Trophoblast cell (in vitro differentiated cells and primary cell): ENCODE measurements around the gene ZNF66. TPM values are rescaled to one million over a fixed set of nuclear protein-coding genes. Genes with fewer than 3 reads are reported as not detected.
A peak's percentile ranks its signal among the peaks of the same experiment; 100 is the strongest.
"Not testable (repeated sequence)": the region's sequence is repeated elsewhere in the genome, so short reads cannot be mapped to it uniquely, and the experiment has no call there.

Experiments
- DNase-seq, 2 donors: peaks; one replicate each; pipeline ENCODE4 v3.0.0-alpha.2; 2016
- H2AFZ ChIP-seq: 2 replicates; pipeline ENCODE4 v1.6.1; 2013; ENCODE audit warnings: low read length, moderate library complexity, mild to moderate bottlenecking; ENCODE audit not compliant: insufficient read depth, poor library complexity
- H2AK5ac ChIP-seq: 2 replicates; pipeline ENCODE4 v1.6.1; 2013; ENCODE audit warnings: mild to moderate bottlenecking, low read length
- H2BK120ac ChIP-seq: 2 replicates; pipeline ENCODE4 v1.6.1; 2013; ENCODE audit warnings: low read length, mild to moderate bottlenecking, moderate library complexity; ENCODE audit not compliant: insufficient read depth, poor library complexity
- H2BK12ac ChIP-seq: 2 replicates; pipeline ENCODE4 v1.6.1; 2013; ENCODE audit warnings: mild to moderate bottlenecking, low read length, moderate library complexity
- H2BK5ac ChIP-seq: 2 replicates; pipeline ENCODE4 v1.6.1; 2013; ENCODE audit warnings: low read length, low read depth, moderate library complexity, mild to moderate bottlenecking; ENCODE audit not compliant: poor library complexity
- H3K14ac ChIP-seq: 2 replicates; pipeline ENCODE4 v1.6.1; 2013; ENCODE audit warnings: mild to moderate bottlenecking, low read length
- H3K18ac ChIP-seq: 2 replicates; pipeline ENCODE4 v1.6.1; 2013; ENCODE audit warnings: mild to moderate bottlenecking, low read length
- H3K23ac ChIP-seq: 2 replicates; pipeline ENCODE4 v1.6.1; 2013; ENCODE audit warnings: low read length
- H3K27ac ChIP-seq: 2 replicates; pipeline ENCODE4 v1.5.1; 2013; ENCODE audit warnings: low read depth, mild to moderate bottlenecking, inconsistent platforms, low read length, moderate library complexity
- H3K27me3 ChIP-seq: 2 replicates; pipeline ENCODE4 v1.6.1; 2013; ENCODE audit warnings: inconsistent platforms, mild to moderate bottlenecking, low read length, moderate library complexity; ENCODE audit not compliant: insufficient read depth
- H3K36me3 ChIP-seq, 2 experiments: 1 replicate in 1 of 2; 2 replicates in 1 of 2; pipeline ENCODE4 v1.6.1; 2013; ENCODE audit warnings: low read length in 2 of 2, mild to moderate bottlenecking in 2 of 2, moderate library complexity in 1 of 2; ENCODE audit not compliant: insufficient read depth in 2 of 2, control insufficient read depth in 1 of 2
- H3K4ac ChIP-seq: 2 replicates; pipeline ENCODE4 v1.6.1; 2013; ENCODE audit warnings: low read depth, mild to moderate bottlenecking, low read length, moderate library complexity
- H3K4me1 ChIP-seq, 2 experiments: 1 replicate in 1 of 2; 2 replicates in 1 of 2; pipeline ENCODE4 v1.6.1; 2013; ENCODE audit warnings: low read length in 2 of 2, mild to moderate bottlenecking in 2 of 2, moderate library complexity in 1 of 2; ENCODE audit not compliant: insufficient read depth in 2 of 2, control insufficient read depth in 1 of 2
- H3K4me2 ChIP-seq: 2 replicates; pipeline ENCODE4 v1.6.1; 2013; ENCODE audit warnings: inconsistent platforms, mild to moderate bottlenecking, low read length, moderate library complexity
- H3K4me3 ChIP-seq: 2 replicates; pipeline ENCODE4 v1.5.1; 2013; ENCODE audit warnings: mild to moderate bottlenecking, low read depth, low read length, inconsistent platforms
- H3K79me1 ChIP-seq: one replicate; pipeline ENCODE4 v1.6.1; 2013; ENCODE audit warnings: low read length
- H3K79me2 ChIP-seq: 2 replicates; pipeline ENCODE4 v1.6.1; 2013; ENCODE audit warnings: low read length, mild to moderate bottlenecking; ENCODE audit not compliant: control insufficient read depth, insufficient read depth, poor library complexity
- H3K9ac ChIP-seq: 2 replicates; pipeline ENCODE4 v1.6.1; 2013; ENCODE audit warnings: mild to moderate bottlenecking, low read length
- H3K9me3 ChIP-seq: 2 replicates; pipeline ENCODE4 v1.6.1; 2013; ENCODE audit warnings: low read depth, mild to moderate bottlenecking, control low read depth, inconsistent platforms, low read length; ENCODE audit not compliant: insufficient read depth
- H4K12ac ChIP-seq: 2 replicates; pipeline ENCODE4 v1.6.1; 2013; ENCODE audit warnings: low read depth, mild to moderate bottlenecking, low read length, moderate library complexity
- H4K8ac ChIP-seq: 2 replicates; pipeline ENCODE4 v1.6.1; 2013; ENCODE audit warnings: low read depth, mild to moderate bottlenecking, low read length, moderate library complexity
- H4K91ac ChIP-seq: one replicate; pipeline ENCODE4 v1.6.1; 2013; ENCODE audit warnings: low read depth, mild to moderate bottlenecking, low read length, moderate library complexity
- WGBS: extraction: QIAGEN DNeasy Blood & Tissue Kit; methylation state at CpG from one replicate; pipeline ENCODE4 v1.1.7; 2013; ENCODE audit warnings: missing lambda C conversion rate; ENCODE audit not compliant: insufficient read length, insufficient coverage; ENCODE audit errors: extremely low coverage; 5-methylcytosine and 5-hydroxymethylcytosine counted together
- polyA plus RNA-seq: library from polyadenylated mRNA; stranded (reverse); fragments of 200-250 nt; gene quantifications from 2 replicates; pipeline ENCODE4 v1.2.3, GENCODE V29; 2013

Gene ZNF66
- 6.8 TPM in 2 replicates for polyA plus RNA-seq

- Histone ChIP-seq H3K79me1 (peaks cover 4% of the 10 kb centered on the region), H3K79me2 (peaks cover 10% of the 10 kb centered on the region), H4K12ac (peak within 1 kb of the TSS; percentile 47), H2AFZ (peak within 1 kb of the TSS; percentile 26), H2BK5ac (no peak within 1 kb of the TSS), H3K4ac (peak within 1 kb of the TSS; percentile 68), H3K9me3 (no peaks in the 10 kb centered on the region), H3K9ac (peak within 1 kb of the TSS; percentile 73), H3K27me3 (no peaks in the 10 kb centered on the region), H3K27ac (peak within 1 kb of the TSS; percentile 36), H3K4me2 (peak within 1 kb of the TSS; percentile 56), H2AK5ac (peak within 1 kb of the TSS; percentile 72), H3K14ac (peak within 1 kb of the TSS; percentile 78), H3K4me3 (peak within 1 kb of the TSS; percentile 86), H2BK120ac (peak within 1 kb of the TSS; percentile 10), H2BK12ac (no peak within 1 kb of the TSS), H3K23ac (no peak within 1 kb of the TSS), H4K91ac (peak within 1 kb of the TSS; percentile 55), H3K4me1 (no peaks in the 10 kb centered on the region), H4K8ac (peak within 1 kb of the TSS; percentile 74), H3K36me3 (peaks cover 2% of the 10 kb centered on the region in 2 experiments), H3K18ac (peak within 1 kb of the TSS; percentile 93)
- peak; percentile 98 to 99 for DNase-seq
- no CpG with 5 or more reads among the region's 42 CpGs for WGBS
Observed at GRCh38 chr19:20776083-20777076, at the start of gene ZNF66. Gene ZNF66 (plus strand): TSS chr19:20776304. CDS start chr19:20776448, 144 bp downstream.

- not testable (repeated sequence) for H2BK5ac ChIP-seq, H3K23ac ChIP-seq, H3K14ac ChIP-seq, H3K4me1 ChIP-seq, H2AFZ ChIP-seq, H3K4me2 ChIP-seq, H2BK12ac ChIP-seq, H3K27me3 ChIP-seq, H3K27ac ChIP-seq, H4K12ac ChIP-seq, H4K91ac ChIP-seq, H4K8ac ChIP-seq, H3K9me3 ChIP-seq, H3K4ac ChIP-seq, H3K9ac ChIP-seq, H3K36me3 ChIP-seq, H3K4me3 ChIP-seq, H3K79me2 ChIP-seq, H2AK5ac ChIP-seq, H3K79me1 ChIP-seq, H2BK120ac ChIP-seq, H3K18ac ChIP-seq
- no CpG with 5 or more reads among the region's 6 CpGs for WGBS
- peak in 1 of 2 donors; percentile 20 for DNase-seq
Observed at GRCh38 chr19:20750169-20750568, 25.9 kb upstream of the ZNF66 start.

- not testable (repeated sequence) for H3K27me3 ChIP-seq, H3K18ac ChIP-seq, H4K91ac ChIP-seq, H3K23ac ChIP-seq, DNase-seq, H4K8ac ChIP-seq, H3K79me1 ChIP-seq, H3K4me3 ChIP-seq, H2AFZ ChIP-seq, H2BK12ac ChIP-seq, H3K9me3 ChIP-seq, H3K36me3 ChIP-seq, H3K14ac ChIP-seq, H3K4me1 ChIP-seq, H2AK5ac ChIP-seq, H3K9ac ChIP-seq, H3K79me2 ChIP-seq, H2BK5ac ChIP-seq, H3K4me2 ChIP-seq, H3K4ac ChIP-seq, H3K27ac ChIP-seq, H2BK120ac ChIP-seq, H4K12ac ChIP-seq
- no CpG with 5 or more reads among the region's 9 CpGs for WGBS
Observed at GRCh38 chr19:20752291-20752690, 23.8 kb upstream of the ZNF66 start.

GRCh38 chr19:20769225-20769736 is 6.8 kb upstream of the ZNF66 start:
- not testable (repeated sequence) for H3K14ac ChIP-seq, H2BK12ac ChIP-seq, H4K91ac ChIP-seq, H3K4ac ChIP-seq, H3K27ac ChIP-seq, H3K23ac ChIP-seq, H3K18ac ChIP-seq, DNase-seq, H3K79me1 ChIP-seq, H3K4me2 ChIP-seq, H3K9ac ChIP-seq, H3K9me3 ChIP-seq, H2BK5ac ChIP-seq, H2AFZ ChIP-seq, H4K12ac ChIP-seq, H3K4me1 ChIP-seq, H3K79me2 ChIP-seq, H2AK5ac ChIP-seq, H3K36me3 ChIP-seq, H3K4me3 ChIP-seq, H4K8ac ChIP-seq, H3K27me3 ChIP-seq, H2BK120ac ChIP-seq
- no CpG with 5 or more reads among the region's 8 CpGs for WGBS
